HG02678 (cell line): ENCODE results near the gene C1orf52.

Source experiments
- ATAC-seq: cut with Tn5 transposase; IDR thresholded peaks from one replicate; pipeline ENCODE4 v1.9.1; 2021; ENCODE audit warnings: mild to moderate bottlenecking, moderate library complexity; ENCODE audit not compliant: unreplicated experiment

Gene C1orf52

GRCh38 chr1:85200463-85201339 is 58.8 kb downstream of the C1orf52 start, which contains the start of gene SYDE2:
Gene SYDE2, minus strand, starts transcription at chr1:85201016. Its CDS starts 20 bp downstream, at chr1:85200996.
- ATAC-seq, result peak; percentile 82
